ENCODE measurements around the gene RPL35A.
A peak's percentile ranks its signal among the peaks of the same experiment; 100 is the strongest.

RPL35A gene

DNA sequence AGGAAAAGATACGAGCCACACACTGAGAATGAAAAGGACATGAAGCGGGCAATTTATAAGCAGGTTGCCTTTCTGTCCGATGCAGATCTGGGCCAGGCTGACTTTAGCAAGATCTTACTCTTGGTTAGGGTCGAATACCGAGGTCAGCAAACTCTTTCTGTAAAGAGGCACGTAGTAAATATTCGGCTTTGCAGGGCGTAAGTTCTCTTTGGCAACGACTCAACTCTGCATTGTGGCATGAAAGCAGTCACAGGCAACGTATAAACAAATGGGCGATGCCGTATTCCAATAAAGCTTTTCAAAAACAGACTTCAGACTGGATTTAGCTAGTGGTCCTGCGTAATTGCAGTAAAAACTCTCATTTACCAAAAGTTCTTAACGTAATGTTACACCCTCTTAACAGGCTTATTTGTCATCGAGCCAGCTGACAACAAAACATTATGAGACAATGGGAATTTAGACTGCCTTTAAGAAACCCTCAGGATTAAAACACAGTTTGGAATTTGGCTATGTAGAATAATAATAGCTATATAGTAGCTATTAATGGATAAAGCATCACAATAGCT lies 13.1 kb upstream of the RPL35A start:
- no peaks in the 10 kb centered on the region for H3K36me3 ChIP-seq (ENCODE audit: control insufficient read depth in 4 of 4, insufficient read depth in 4 of 4, low read length in 3 of 4)
- no peak overlapping the region for H3K4me3 ChIP-seq (ENCODE audit: control insufficient read depth in 1 of 7, extremely low read depth in 1 of 7, insufficient read depth in 4 of 7, low read depth in 2 of 7, low read length in 6 of 7)
- WGBS (ENCODE audit: insufficient coverage) = over 99% methylated on average over 14 of the region's 15 CpGs
- no peaks in the 10 kb centered on the region for H3K9me3 ChIP-seq (ENCODE audit: control extremely low read depth in 1 of 5, control insufficient read depth in 4 of 5, insufficient read depth in 2 of 5, low read depth in 1 of 5, low read length in 4 of 5)
- no peak for DNase-seq
- no peaks in the 10 kb centered on the region for H3K4me1 ChIP-seq (ENCODE audit: control extremely low read depth in 1 of 4, control insufficient read depth in 4 of 4, insufficient read depth in 4 of 4, low read length in 3 of 4)
- ChIA-PET POLR2A (no interaction called here), CTCF (interaction anchor here (0.8 to 2.3 kb wide), 3 partner anchors 18 to 33 kb away, joined by 3 to 8 read pairs (median 4); no protein-coding TSS in a partner anchor)
- H3K27me3 ChIP-seq (replicated peaks in 2 of 5; ENCODE audit: control insufficient read depth in 4 of 5, insufficient read depth in 5 of 5, low read length in 4 of 5) = no peaks in the 10 kb centered on the region
- no peak overlapping the region for H3K27ac ChIP-seq (ENCODE audit: insufficient read depth in 1 of 2, low read depth in 1 of 2, low read length in 2 of 2, poor library complexity in 1 of 2, severe bottlenecking in 2 of 2)

DNA sequence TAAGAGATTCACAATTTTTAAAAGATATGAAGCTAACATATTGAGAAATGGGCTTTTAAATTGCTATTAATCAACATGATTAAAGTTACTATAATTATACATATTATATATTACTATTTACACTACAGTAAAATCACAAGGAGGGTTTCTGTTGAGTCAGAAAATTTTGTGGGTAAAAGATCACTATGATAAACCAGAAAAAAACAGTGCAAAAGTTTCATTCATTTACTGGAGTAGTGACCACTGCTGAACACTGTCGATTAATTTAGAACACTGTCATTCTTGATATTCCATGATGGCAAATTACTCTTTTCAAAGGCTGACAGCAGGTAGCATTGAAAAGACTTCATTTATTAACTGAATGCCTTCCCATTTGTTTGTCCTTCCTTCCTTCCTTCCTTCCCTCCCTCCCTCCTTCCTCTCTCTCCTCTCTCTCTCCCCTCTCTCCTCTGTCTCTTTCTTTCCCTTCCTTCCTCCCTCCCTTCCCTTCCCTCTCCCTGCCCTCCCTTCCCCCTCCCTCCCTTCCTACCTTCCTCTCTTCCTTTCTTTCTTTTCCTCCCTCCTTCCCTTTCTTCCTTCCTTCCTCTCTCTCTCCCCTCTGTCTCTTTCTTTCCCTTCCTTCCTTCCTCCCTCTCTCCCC lies 9.1 kb upstream of the RPL35A start:
- Histone ChIP-seq H3K27ac (ENCODE audit: insufficient read depth in 1 of 2, low read depth in 1 of 2, low read length in 2 of 2, poor library complexity in 1 of 2, severe bottlenecking in 2 of 2) (no peak overlapping the region), H3K4me3 (ENCODE audit: control insufficient read depth in 1 of 7, extremely low read depth in 1 of 7, insufficient read depth in 4 of 7, low read depth in 2 of 7, low read length in 6 of 7) (no peak overlapping the region), H3K27me3 (replicated peaks in 2 of 5; ENCODE audit: control insufficient read depth in 4 of 5, insufficient read depth in 5 of 5, low read length in 4 of 5) (no peaks in the 10 kb centered on the region), H3K9me3 (ENCODE audit: control extremely low read depth in 1 of 5, control insufficient read depth in 4 of 5, insufficient read depth in 2 of 5, low read depth in 1 of 5, low read length in 4 of 5) (no peaks in the 10 kb centered on the region), H3K36me3 (ENCODE audit: control insufficient read depth in 4 of 4, insufficient read depth in 4 of 4, low read length in 3 of 4) (no peaks in the 10 kb centered on the region), H3K4me1 (ENCODE audit: control extremely low read depth in 1 of 4, control insufficient read depth in 4 of 4, insufficient read depth in 4 of 4, low read length in 3 of 4) (no peaks in the 10 kb centered on the region)
- CTCF ChIA-PET = no interaction called here
- POLR2A ChIA-PET = no interaction called here
- no peak for DNase-seq
- 100% methylated on average over 1 of the region's 1 CpG for WGBS (ENCODE audit: insufficient coverage)

DNA sequence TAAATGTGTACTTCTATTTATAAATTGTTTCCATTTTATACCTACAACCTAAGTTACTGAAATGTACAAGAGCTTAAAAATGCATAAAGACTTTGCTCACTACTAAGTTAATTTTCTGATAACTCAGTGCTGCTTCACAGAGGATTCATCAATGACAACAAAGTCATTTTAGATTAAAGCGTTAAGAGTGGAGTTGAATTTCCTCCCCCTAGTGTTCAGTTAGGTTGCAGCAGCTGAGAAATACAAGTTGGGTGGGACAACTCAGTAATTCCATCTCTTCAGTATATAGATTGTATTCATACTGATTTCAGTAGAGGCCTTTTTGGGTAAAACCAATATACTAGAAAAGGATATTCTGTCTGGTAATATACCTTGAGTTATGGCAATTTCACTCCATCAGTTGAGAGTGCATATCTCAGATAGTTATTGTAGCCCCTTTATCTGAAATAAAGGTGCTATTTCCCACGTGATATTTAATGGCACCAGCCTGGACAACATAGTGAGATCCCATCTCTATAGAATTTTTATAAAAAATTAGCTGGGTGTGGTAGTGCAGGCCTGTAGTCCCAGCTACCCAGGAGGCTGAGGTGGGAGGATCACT lies 6.9 kb upstream of the RPL35A start:
- Histone ChIP-seq H3K4me1 (ENCODE audit: control extremely low read depth in 1 of 4, control insufficient read depth in 4 of 4, insufficient read depth in 4 of 4, low read length in 3 of 4) (no peaks in the 10 kb centered on the region), H3K36me3 (ENCODE audit: control insufficient read depth in 4 of 4, insufficient read depth in 4 of 4, low read length in 3 of 4) (no peaks in the 10 kb centered on the region), H3K27me3 (replicated peaks in 2 of 5; ENCODE audit: control insufficient read depth in 4 of 5, insufficient read depth in 5 of 5, low read length in 4 of 5) (no peaks in the 10 kb centered on the region), H3K4me3 (ENCODE audit: control insufficient read depth in 1 of 7, extremely low read depth in 1 of 7, insufficient read depth in 4 of 7, low read depth in 2 of 7, low read length in 6 of 7) (no peak overlapping the region), H3K27ac (ENCODE audit: insufficient read depth in 1 of 2, low read depth in 1 of 2, low read length in 2 of 2, poor library complexity in 1 of 2, severe bottlenecking in 2 of 2) (no peak overlapping the region), H3K9me3 (ENCODE audit: control extremely low read depth in 1 of 5, control insufficient read depth in 4 of 5, insufficient read depth in 2 of 5, low read depth in 1 of 5, low read length in 4 of 5) (no peaks in the 10 kb centered on the region)
- POLR2A ChIA-PET = interaction anchor here (0.6 kb wide), 1 partner anchor 37 kb away, joined by 5 read pairs; no protein-coding TSS in a partner anchor
- 100% methylated on average over 1 of the region's 2 CpGs for WGBS (ENCODE audit: insufficient coverage)
- CTCF ChIA-PET = interaction anchor here (0.8 to 1.5 kb wide), 8 partner anchors 11 to 39 kb away, joined by 3 to 4 read pairs (median 3); no protein-coding TSS in a partner anchor
- peak; percentile 54 to 78 (median 71) for DNase-seq

- Histone ChIP-seq H3K27me3 (replicated peaks in 2 of 5; ENCODE audit: control insufficient read depth in 4 of 5, insufficient read depth in 5 of 5, low read length in 4 of 5) (no peaks in the 10 kb centered on the region), H3K4me3 (ENCODE audit: control insufficient read depth in 1 of 7, extremely low read depth in 1 of 7, insufficient read depth in 4 of 7, low read depth in 2 of 7, low read length in 6 of 7) (peak overlapping the region in 6 of 7 experiments; percentile 81 to 100 (median 90)), H3K36me3 (ENCODE audit: control insufficient read depth in 4 of 4, insufficient read depth in 4 of 4, low read length in 3 of 4) (peaks cover 9 to 31% (median 21%) of the 10 kb centered on the region in 4 experiments), H3K9me3 (ENCODE audit: control extremely low read depth in 1 of 5, control insufficient read depth in 4 of 5, insufficient read depth in 2 of 5, low read depth in 1 of 5, low read length in 4 of 5) (no peaks in the 10 kb centered on the region), H3K27ac (ENCODE audit: insufficient read depth in 1 of 2, low read depth in 1 of 2, low read length in 2 of 2, poor library complexity in 1 of 2, severe bottlenecking in 2 of 2) (peak overlapping the region; percentile 99), H3K4me1 (ENCODE audit: control extremely low read depth in 1 of 4, control insufficient read depth in 4 of 4, insufficient read depth in 4 of 4, low read length in 3 of 4) (peaks cover 7 to 26% (median 21%) of the 10 kb centered on the region in 4 experiments)
- peak in 1 of 3 donors; percentile 21 for DNase-seq
- POLR2A ChIA-PET = no interaction called here
- 22% methylated on average over 12 of the region's 17 CpGs for WGBS (ENCODE audit: insufficient coverage)
- CTCF ChIA-PET = interaction anchor here (0.9 kb wide), 1 partner anchor 44 kb away, joined by 4 read pairs; no protein-coding TSS in a partner anchor
These were observed 706 bp upstream of the RPL35A start for GRCh38 chr3:197949191-197949777.

DNA sequence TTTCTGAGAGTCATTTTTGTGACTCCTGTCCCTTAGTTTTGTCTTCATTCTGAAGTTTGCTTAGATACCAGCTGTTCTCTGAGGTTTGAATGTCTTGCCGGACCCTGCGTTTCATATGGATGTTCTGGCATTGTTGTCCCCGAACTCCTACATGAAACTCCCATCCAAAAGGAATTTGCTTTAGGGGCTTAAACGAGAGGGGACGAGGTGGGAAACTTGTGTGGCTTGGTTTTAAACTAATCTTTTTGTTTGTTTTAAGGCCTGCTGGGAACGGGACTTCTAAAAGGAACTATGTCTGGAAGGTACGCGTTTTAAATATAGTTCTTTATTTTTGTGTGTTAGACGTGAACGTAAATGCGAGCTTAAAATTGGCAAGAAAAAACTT lies 679 bp downstream of the RPL35A start:
- Histone ChIP-seq H3K9me3 (ENCODE audit: control extremely low read depth in 1 of 5, control insufficient read depth in 4 of 5, insufficient read depth in 2 of 5, low read depth in 1 of 5, low read length in 4 of 5) (no peaks in the 10 kb centered on the region), H3K27ac (ENCODE audit: insufficient read depth in 1 of 2, low read depth in 1 of 2, low read length in 2 of 2, poor library complexity in 1 of 2, severe bottlenecking in 2 of 2) (peak overlapping the region; percentile 99), H3K4me1 (ENCODE audit: control extremely low read depth in 1 of 4, control insufficient read depth in 4 of 4, insufficient read depth in 4 of 4, low read length in 3 of 4) (peaks cover 7 to 26% (median 21%) of the 10 kb centered on the region in 4 experiments), H3K27me3 (replicated peaks in 2 of 5; ENCODE audit: control insufficient read depth in 4 of 5, insufficient read depth in 5 of 5, low read length in 4 of 5) (no peaks in the 10 kb centered on the region), H3K4me3 (ENCODE audit: control insufficient read depth in 1 of 7, extremely low read depth in 1 of 7, insufficient read depth in 4 of 7, low read depth in 2 of 7, low read length in 6 of 7) (peak overlapping the region in 6 of 7 experiments; percentile 81 to 100 (median 90)), H3K36me3 (ENCODE audit: control insufficient read depth in 4 of 4, insufficient read depth in 4 of 4, low read length in 3 of 4) (peaks cover 13 to 45% (median 32%) of the 10 kb centered on the region in 4 experiments)
- 0% methylated on average over 11 of the region's 11 CpGs for WGBS (ENCODE audit: insufficient coverage)
- ChIA-PET CTCF (interaction anchor here (0.7 to 1.7 kb wide), 3 partner anchors 11 to 129 kb away, joined by 3 to 7 read pairs (median 5); no protein-coding TSS in a partner anchor), POLR2A (no interaction called here)
- no peak for DNase-seq

GRCh38 chr3:197951392-197951990 lies 1.5 kb downstream of the RPL35A start:
- no peaks in the 10 kb centered on the region for H3K9me3 ChIP-seq (ENCODE audit: control extremely low read depth in 1 of 5, control insufficient read depth in 4 of 5, insufficient read depth in 2 of 5, low read depth in 1 of 5, low read length in 4 of 5)
- peak overlapping the region in 6 of 7 experiments; percentile 81 to 100 (median 90) for H3K4me3 ChIP-seq (ENCODE audit: control insufficient read depth in 1 of 7, extremely low read depth in 1 of 7, insufficient read depth in 4 of 7, low read depth in 2 of 7, low read length in 6 of 7)
- H3K27me3 ChIP-seq (replicated peaks in 2 of 5; ENCODE audit: control insufficient read depth in 4 of 5, insufficient read depth in 5 of 5, low read length in 4 of 5) = no peaks in the 10 kb centered on the region
- no peak for DNase-seq
- POLR2A ChIA-PET = no interaction called here
- WGBS (ENCODE audit: insufficient coverage) = 95% methylated on average over 13 of the region's 21 CpGs
- H3K4me1 ChIP-seq (ENCODE audit: control extremely low read depth in 1 of 4, control insufficient read depth in 4 of 4, insufficient read depth in 4 of 4, low read length in 3 of 4) = peaks cover 7 to 31% (median 21%) of the 10 kb centered on the region in 4 experiments
- H3K36me3 ChIP-seq (ENCODE audit: control insufficient read depth in 4 of 4, insufficient read depth in 4 of 4, low read length in 3 of 4) = peaks cover 13 to 53% (median 39%) of the 10 kb centered on the region in 4 experiments
- peak overlapping the region; percentile 99 for H3K27ac ChIP-seq (ENCODE audit: insufficient read depth in 1 of 2, low read depth in 1 of 2, low read length in 2 of 2, poor library complexity in 1 of 2, severe bottlenecking in 2 of 2)
- CTCF ChIA-PET = interaction anchor here (0.7 to 1.7 kb wide), 2 partner anchors 18 to 129 kb away, joined by 3 to 7 read pairs; no protein-coding TSS in a partner anchor

Data from common myeloid progenitor, CD34-positive (primary cell).